SKM-1 (cell line): ENCODE measurements around the gene ZCCHC12.
"Not testable (repeated sequence)": the region's sequence is repeated elsewhere in the genome, so short reads cannot be mapped to it uniquely, and the experiment has no call there.

Experiments
- DNase-seq: peaks from one replicate; lab custom pipeline; 2025; ENCODE audit not compliant: unreplicated experiment; lab: John Stamatoyannopoulos, UW

The ZCCHC12 gene

DNA sequence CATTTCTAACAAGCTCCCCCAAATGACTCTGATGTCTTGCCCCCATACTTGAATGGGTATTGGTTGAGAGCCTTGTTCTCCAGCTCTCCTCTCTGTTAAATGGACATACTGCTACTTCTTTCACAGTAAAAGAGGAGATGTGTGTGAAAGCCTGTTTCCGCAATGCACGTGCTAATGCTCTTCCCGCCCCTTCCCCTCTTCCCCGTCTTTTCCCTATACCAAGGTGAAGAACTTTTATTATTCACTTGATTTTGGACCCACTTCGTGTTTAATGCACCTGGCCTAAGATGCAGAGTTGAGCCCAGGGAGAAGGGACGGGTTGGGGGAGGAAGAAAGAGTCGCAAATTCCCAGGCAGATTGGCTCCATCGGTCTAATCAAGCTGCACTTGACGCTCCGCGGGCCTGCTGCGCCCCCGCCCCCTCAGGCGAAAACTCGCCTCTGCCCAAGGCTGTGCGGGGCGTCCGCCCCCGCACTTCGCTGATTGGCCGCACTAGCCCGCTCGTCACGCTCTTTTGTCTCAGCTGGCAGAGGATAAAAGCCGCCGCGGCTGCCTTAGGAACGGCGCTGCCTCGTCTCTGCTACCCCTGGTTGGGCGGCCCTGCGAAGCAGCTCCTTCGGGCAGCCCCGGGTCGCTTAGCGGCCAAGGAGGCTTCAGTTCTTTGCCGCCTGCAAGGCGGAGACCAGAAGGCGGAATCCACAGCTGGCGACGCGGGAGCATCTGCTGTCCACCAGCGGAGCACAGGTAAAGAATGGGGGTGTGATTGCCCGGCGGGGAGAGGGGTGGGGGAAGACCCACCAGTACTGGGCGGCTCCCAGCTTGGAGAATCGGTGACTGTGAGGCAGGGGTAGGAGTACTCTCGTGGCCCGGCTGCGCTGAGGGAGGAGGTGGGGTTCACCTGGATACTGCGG, at the start of gene ZCCHC12:
Gene ZCCHC12, plus strand, starts transcription at position 562 of the 910 bp plus-strand sequence. CDS start 1,421 bp downstream, outside the sequence.
- no peak for DNase-seq

DNA sequence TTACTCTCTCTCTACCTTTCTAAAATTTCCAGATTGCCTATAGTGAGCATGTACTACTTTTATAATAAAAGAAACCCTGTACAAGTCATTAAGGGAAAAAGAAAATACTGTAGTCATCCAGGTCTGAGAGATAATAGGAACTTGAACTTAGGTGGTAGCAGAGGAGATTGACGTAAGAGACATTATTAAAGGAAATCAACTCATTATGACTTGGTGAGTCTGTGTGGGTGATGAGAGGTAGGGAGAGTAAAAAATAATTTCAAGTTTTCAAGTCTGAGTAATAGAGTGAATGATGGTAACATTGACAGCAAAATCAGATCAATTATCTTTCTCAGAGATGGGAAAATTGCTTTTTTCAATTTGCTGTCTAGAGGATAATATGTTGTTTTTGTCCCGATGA, 44.0 kb upstream of the ZCCHC12 start:
- no peak for DNase-seq

DNA sequence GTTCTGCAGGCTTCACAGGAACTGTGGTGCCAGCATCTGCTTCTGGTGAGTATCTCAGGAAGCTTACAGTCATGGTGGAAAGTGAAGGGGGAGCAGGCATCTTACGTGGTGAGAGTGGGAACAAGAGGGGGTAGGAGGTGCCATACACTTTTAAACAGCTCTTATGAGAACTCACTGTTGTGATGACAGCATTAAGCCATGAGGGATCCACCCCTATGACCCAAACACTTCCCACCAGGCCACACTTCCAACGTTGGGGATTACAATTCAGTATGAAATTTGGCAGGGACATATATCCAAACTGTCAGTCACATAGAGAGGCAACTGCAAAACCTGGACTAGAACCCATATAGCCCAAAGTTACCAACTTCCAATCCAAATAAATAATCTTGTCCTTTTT, 43.1 kb upstream of the ZCCHC12 start:
- no peak for DNase-seq

DNA sequence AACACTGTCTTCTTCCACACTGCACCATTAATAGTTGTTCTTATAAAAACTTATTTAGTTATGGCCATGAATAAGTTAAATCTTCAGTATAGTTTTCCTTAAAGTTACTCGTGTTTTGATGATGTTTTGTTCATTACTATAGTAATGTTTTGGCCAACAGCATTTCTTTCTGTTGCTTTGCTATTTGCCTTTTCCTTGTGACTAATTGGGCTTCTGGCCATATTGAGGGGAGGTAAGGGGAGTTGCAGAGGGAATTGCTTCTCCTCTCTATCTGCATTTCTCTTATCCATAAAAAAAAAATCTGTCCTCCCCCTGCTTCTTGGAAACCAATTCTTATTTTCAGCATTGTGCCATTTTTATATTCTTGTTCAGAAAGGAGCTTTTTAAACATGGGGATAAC, 42.7 kb upstream of the ZCCHC12 start:
- DNase-seq = no peak

DNA sequence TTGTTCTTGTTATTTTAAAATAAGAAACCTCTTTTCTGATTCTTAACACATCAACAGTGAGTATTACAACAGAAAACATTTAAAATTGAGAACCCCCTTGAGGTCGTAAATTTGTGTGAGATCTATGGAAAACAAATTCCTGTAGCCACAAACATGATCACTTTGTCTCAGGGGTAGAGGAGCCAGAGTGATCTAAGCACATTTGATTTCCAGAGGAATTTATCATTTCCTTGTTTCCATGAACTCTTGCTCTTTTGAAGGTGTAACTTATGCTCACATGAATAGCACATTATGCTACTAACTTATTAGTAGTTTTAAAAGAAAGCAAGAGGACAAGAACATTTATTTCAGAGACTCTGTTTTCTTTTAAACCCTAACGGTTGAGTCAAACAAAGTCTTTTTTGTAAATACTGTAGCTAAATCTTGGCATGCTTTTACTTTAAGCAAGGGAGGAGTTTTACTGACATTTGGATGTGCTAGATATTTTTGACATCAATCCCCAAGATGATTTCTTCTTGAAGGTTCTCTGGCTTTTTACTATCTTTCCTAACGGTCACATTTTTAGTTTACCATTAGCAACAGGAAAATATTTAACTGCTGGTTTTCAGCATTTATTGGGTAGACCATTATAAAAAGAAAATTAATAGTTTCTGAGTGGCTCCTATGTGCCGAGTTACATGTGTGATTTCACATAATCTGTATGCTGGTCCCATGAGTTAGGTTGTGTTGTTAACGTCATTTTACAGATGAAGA, 27.9 kb upstream of the ZCCHC12 start:
- no peak for DNase-seq

DNA sequence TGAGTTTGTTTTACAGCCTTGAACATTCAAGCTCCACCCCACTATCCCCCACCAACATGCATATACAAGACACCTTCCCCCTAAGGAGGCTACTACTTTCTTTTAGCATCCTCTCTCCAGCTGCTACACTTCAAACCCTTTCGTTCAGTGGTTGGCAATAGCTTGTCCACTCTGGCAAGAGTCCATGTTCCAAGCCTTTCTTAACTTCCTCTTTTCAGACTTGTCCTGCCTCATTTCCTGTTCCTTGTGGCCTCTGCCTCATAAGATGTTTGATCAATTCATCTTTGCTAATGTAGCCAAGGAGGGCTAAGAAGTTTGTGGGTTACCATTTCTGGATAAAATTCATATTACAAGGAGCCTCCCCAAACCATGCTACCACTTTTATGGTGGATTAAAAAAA, 20.8 kb upstream of the ZCCHC12 start:
- DNase-seq = peak; percentile 36

DNA sequence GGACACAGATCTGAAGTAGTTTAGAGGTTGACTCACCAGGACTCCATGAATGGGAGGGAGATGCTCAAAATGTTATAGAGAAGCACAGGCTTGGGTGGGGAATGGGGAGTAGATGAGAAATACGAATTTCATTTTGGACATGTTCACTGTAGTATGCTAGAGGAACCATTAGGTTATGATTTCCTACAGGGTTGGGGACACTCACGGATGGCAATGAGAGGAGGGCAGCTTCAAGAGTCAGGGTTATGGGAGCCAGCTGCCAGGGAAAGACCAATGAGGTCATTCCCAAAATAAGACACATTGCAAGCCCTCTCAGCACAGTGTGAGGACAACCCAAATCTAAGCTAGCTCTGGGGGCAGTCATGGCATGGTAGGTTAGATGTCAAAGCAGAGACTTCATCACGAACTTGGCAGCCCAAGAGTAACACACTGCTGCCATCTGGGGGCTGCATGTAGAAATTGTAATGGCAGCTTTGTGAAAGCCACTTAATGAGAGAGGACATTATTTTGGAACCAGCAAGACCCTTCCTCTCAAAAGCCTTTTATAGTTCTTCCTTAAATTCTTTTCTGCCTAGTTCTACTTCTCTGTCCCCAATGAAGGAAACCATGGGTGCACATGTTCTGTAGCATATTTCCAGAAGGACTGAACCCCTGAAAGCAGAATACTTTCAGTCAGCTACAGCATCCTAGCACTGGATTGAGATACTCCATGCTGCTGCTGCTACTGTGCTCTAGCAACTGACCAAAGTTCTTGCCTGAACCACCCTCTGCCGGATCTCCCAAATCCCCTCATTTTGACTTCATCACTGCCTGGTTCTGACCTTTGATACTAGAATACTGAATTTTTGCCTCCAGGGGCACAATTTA, 16.2 kb upstream of the ZCCHC12 start:
- DNase-seq = peak; percentile 6

DNA sequence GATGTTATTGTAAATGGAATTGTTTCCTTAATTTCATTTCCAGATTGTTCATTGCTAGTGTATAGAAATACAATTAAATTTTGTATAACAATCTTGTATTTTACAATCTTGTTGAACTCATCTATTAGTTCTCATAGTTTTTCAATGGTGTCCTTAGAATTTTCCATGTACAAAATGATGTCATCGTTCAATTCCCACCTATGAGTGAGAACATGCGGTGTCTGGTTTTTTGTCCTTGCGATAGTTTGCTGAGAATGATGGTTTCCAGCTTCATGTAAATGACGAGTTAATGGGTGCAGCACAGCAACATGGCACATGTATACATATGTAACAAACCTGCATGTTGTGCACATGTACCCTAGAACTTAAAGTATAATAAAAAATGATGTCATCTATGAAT, 6.4 kb upstream of the ZCCHC12 start:
- DNase-seq = not testable (repeated sequence)

DNA sequence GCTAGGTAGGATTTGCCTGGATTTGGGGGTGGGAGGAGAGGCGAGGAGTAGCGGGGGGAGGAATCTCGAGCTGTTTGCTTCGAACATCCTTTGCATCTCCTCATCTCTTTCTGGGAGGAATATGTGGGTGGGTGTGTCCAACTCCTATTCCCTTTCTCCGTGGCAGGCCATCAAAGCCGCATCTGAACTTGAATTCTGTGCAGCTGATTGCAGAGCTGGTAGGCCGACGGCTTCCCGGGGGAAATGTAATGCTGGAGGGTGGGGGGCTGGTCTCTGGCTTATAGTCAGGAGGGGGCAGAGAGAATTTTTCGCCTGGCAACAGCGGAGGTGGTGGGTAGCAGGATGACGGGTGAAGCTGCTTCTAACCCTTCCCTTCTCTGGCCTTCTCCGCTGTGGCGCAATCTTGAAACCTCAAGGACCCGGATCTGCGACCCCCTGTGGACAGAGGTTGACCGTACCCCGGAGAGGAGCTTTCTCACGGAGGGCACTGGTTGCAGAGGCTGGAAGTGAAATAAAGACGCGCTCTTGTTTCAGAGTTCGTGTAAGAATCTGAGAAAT, 628 bp downstream of the ZCCHC12 start:
- no peak for DNase-seq

DNA sequence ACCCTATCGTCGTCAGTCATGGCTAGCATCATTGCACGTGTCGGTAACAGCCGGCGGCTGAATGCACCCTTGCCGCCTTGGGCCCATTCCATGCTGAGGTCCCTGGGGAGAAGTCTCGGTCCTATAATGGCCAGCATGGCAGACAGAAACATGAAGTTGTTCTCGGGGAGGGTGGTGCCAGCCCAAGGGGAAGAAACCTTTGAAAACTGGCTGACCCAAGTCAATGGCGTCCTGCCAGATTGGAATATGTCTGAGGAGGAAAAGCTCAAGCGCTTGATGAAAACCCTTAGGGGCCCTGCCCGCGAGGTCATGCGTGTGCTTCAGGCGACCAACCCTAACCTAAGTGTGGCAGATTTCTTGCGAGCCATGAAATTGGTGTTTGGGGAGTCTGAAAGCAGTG, 1.6 kb downstream of the ZCCHC12 start:
- no peak for DNase-seq

DNA sequence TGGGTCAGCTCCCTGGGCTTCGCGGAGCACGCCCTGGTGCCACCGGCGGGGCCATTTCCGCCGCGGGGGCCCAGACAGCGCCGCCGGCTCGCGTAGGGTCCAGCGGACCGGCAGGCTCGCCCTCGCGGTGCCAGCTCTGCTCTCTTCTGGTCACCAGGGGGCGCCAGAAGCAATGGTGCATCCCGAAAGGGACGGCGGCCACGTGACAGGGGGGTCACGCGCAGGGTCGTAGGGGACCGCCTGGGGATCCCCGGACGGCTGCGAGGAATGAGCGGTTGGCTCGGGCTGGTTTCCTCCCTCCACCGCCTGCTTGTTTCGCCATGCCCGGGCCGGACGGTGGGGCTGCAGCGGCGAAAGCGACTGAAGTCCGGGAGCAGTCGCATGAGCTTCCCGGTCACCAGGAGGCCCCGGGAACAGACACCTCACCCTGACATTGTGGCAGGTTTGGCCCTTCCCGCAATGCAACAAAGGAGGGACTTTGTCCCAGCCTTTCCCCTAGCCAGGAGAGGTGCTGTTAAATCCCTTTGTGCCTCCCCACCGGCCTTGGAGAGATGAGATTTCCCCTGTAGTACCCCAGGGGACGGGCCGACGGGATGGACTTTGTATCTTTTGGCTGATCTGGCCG, 15.8 kb downstream of the ZCCHC12 start:
- peak; percentile 3 for DNase-seq

DNA sequence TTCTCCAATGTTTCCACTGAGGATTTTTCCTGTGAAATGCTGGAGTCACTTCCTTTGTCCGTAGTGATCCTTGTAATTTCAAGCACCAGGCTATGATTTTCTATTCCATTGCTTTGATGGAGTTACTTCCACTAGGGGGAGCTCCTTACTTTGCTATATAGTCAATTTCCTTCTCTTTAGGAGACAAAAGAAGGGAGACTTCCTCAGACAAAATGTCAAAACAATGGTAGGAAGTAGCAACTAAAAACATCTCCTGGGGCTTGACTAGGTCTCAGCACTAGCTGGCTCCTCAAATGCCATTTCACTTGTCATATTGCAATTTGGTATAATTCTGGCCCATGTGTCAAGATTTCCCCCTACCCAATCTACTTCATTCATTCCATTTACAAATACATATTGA, 24.1 kb downstream of the ZCCHC12 start:
- DNase-seq = peak; percentile 1

DNA sequence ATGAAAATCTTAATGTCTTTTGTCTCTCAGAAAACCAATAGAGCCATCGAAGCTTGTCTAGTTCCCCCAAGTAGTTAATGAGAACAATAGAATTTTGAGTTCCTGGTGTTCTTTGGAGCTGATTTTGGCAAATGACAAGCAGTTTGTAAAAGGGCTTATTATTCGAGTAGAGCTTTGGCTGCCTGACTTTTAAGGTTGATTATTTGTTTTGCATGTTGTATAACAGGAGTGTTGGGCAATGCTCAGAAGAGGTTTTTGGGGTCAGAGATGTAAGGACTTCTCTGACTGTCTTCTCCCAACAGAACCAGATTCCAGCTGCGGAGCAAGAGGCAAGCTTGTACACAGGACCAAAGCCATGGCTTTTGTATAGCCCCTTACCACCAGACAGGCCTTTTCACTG, 30.0 kb downstream of the ZCCHC12 start:
- DNase-seq = no peak

DNA sequence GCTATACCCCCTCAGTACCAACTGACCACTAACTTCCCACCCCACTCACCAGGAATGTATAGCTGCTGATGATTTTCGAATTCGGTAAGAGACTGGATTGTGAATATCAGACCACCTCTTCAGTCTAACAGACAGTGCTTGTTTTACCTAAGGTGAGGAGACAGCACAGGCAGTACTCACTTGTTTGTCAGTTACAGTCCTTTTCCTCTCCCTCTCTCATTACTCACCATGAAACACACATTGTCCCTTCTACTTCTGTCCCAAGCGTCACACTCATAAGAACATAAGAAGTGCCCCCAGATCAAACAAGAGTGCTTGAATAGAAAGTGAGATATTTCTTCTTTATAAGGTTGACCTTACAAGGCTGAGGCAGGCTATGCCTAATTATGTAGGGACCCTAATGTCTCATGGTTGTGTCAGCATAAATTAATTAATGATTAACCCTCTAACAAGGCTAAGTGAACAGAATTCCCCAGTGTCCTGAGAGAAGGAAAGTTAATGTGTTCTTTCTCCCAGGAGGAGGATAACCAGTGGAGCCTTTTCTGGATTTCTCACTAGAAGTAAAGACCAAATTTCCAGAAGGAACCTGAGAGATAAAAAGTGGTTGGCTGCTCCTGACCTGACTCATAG, 32.2 kb downstream of the ZCCHC12 start:
- no peak for DNase-seq

DNA sequence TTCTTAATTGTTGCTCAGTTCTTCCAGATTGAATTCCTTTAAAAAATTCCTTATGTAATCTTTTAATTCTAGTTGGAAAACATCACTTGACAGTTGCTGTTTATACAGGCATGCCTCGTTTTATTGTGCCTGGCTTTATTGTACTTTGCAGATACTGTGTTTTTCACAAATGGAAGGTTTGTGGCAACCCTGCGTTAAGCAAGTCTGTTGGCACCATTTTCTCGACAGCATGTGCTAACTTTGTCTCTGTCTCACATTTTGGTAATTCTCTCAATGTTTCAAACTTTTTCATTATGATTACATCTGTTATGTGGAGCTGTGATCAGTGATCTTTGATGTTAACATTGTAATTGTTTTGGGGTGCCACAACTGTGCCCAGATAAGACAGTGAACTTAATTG, 33.4 kb downstream of the ZCCHC12 start:
- no peak for DNase-seq

DNA sequence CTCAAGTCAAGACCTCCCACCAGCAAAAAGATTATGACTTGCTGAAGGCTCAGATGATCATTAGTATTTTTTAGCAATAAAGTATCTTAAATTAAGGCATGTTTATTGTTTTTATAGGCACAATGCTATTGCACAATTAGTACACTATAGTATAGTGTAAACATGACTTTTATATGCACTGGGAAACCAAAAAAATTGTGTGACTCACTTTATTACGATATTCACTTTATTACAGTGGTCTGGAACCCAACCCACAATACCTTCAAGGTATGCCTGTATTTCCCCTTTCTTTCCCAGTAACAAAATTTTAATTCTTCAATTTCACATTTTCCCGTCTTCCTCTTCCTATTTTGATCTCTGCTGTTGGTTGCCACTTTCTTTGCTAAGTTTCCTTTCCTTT, 37.7 kb downstream of the ZCCHC12 start:
- no peak for DNase-seq

DNA sequence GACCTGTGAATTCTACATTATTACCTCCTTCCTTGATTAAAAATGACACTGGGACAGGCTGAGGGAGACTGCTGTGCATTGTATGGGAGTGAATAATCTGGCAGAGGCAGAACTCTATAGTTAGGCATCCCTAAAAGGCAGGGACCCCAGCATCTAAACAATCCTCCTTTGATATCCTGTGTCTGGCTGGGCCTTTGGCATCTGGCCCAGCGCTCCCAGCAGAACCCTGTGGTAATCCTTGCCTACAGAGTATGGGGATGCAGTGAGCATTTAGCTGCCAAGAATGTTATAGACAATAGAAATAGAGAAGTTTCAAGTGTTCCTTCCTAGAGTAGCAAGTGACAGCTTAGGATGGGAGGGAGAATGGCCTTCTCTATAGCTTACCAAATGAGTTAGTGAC, 38.5 kb downstream of the ZCCHC12 start:
- DNase-seq = no peak

DNA sequence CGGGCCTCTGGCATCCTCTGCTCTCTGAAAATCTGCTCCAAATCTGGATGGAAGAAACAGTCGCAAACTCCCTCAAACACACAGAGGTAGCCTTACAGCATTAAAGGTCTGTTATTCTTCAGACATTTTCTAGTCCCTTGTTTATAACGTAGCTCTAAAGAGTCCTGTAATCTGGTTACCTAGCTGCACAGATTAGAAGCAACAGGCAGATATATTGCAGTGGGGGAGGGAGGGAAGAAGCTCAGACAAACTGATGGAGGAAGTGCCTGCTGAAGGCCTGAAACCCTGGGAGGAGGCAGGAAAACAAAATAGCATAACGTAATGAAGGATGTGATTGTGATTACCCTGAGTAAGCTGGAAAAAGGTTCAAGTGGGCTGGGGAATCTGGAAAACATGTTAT, 39.4 kb downstream of the ZCCHC12 start:
- DNase-seq = no peak

DNA sequence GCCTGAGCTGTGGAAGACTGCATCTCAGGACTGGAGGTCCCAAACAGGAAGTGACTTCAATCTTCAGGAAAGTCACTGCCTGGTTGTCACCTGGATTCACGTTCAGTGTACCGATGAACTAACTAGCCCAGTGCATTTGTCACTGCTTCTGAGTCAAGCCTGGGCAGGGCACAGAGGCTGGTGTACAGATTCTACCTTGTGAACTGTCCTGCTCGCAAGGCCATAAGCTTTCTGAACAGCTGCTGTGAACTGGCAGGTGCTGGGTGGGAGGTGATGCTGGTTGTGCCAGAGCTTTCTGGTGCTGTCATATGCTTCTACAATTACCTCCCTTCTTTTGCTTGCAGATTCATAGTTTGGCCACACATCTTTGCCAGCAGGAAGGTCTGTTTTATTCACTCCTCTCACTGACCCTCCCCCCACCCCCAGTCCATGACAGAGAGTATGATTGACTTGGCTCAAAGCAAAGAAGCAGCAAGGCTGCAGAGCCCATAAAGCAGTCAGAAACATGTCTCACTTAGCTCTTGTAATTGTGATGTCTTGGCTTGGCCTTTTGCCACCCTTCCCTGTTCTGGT, 40.5 kb downstream of the ZCCHC12 start:
- no peak for DNase-seq

DNA sequence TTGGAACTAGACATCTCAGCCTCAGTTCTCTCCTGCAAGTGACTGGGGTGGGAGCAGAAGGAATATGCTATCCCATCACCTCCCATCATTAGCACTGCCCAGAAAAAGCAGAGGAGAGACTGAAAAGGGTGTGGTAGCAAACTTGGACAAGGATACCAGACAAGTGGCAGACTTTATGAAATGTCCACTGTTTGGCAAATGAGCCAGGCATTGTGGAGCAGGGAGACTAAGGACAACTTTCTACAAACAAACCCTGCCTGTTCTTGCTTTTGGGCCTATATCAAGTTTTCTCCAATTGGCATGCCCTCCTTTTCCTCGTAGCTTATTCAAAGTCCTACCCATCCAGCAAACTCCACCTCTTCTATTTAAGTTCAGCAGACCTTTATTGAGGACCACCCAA, 41.6 kb downstream of the ZCCHC12 start:
- DNase-seq = no peak
